Astrocyte of the spinal cord (primary cell): ENCODE results near the gene C1orf50.

Experiments used
- DNase-seq: peaks from one replicate; pipeline ENCODE4 v3.0.0; 2011; ENCODE audit warnings: low read depth, low spot score
- H3K4me3 ChIP-seq: 2 replicates; pipeline ENCODE4 v1.5.1; 2011; ENCODE audit warnings: low read depth, mild to moderate bottlenecking, low read length, moderate library complexity
- CTCF ChIP-seq: IDR thresholded peaks from 2 replicates; pipeline ENCODE4 v1.5.1; 2012; ENCODE audit warnings: low read depth, mild to moderate bottlenecking, low read length, inconsistent platforms
- in situ Hi-C: cut with HindIII; loops from 2 replicates; pipeline ENCODE4 v1.10.0; 2017; ENCODE audit warnings: low sequenced_read_pairs

Gene C1orf50

GRCh38 chr1:42784946-42785693, 18.1 kb downstream of the C1orf50 start, which contains the start of gene TMEM269:
Gene TMEM269 (plus strand): TSS chr1:42784991. CDS start chr1:42789894, 4,903 bp downstream.
- in situ Hi-C loops: no loop called here
- TF ChIP-seq CTCF: no peak
- H3K4me3 ChIP-seq: peak within 1 kb of the TSS; percentile 31
- no peak for DNase-seq

- TF ChIP-seq CTCF: no peak
- no peak overlapping the region for H3K4me3 ChIP-seq
- in situ Hi-C loops: no loop called here
- no peak for DNase-seq
Observed at GRCh38 chr1:42786097-42786496, 19.0 kb downstream of the C1orf50 start.

- DNase-seq: no peak
- H3K4me3 ChIP-seq: no peak overlapping the region
- TF ChIP-seq CTCF: no peak
- in situ Hi-C loops: no loop called here
Observed at GRCh38 chr1:42788021-42788420, 21.0 kb downstream of the C1orf50 start.

- no peak for TF ChIP-seq CTCF
- H3K4me3 ChIP-seq: no peak overlapping the region
- in situ Hi-C loops: no loop called here
- DNase-seq: no peak
Observed at GRCh38 chr1:42793824-42794223, 26.8 kb downstream of the C1orf50 start.

- in situ Hi-C loops: no loop called here
- no peak overlapping the region for H3K4me3 ChIP-seq
- TF ChIP-seq CTCF: no peak
- DNase-seq: no peak
Observed at GRCh38 chr1:42797414-42797813, 30.4 kb downstream of the C1orf50 start.

- no peak overlapping the region for H3K4me3 ChIP-seq
- no peak for DNase-seq
- in situ Hi-C loops: no loop called here
- TF ChIP-seq CTCF: no peak
Observed at GRCh38 chr1:42797979-42798378, 30.9 kb downstream of the C1orf50 start.
